ENCODE data around the gene KRTAP5-9.
"Not testable (repeated sequence)": the region's sequence is repeated elsewhere in the genome, so short reads cannot be mapped to it uniquely, and the experiment has no call there.

KRTAP5-9 gene

GRCh38 chr11:71563406-71563805 lies 15.2 kb downstream of the KRTAP5-9 start:
- TF ChIP-seq CTCF (IDR thresholded peaks at IDR 0.05; ENCODE audit: low read depth, low read length, missing control alignments) = peak; percentile 74
- no peak overlapping the region for H3K4me3 ChIP-seq (ENCODE audit: low read depth, low read length)
- DNase-seq (ENCODE audit: low read depth) = no peak

GRCh38 chr11:71564430-71564829 lies 16.2 kb downstream of the KRTAP5-9 start:
- DNase-seq (ENCODE audit: low read depth) = no peak
- H3K4me3 ChIP-seq (ENCODE audit: low read depth, low read length) = no peak overlapping the region
- no peak for TF ChIP-seq CTCF (IDR thresholded peaks at IDR 0.05; ENCODE audit: low read depth, low read length, missing control alignments)

- no peak for DNase-seq (ENCODE audit: low read depth)
- no peak for TF ChIP-seq CTCF (IDR thresholded peaks at IDR 0.05; ENCODE audit: low read depth, low read length, missing control alignments)
- no peak within 1 kb of the TSS for H3K4me3 ChIP-seq (ENCODE audit: low read depth, low read length)
Measured at GRCh38 chr11:71565263-71565662, 17.0 kb downstream of the KRTAP5-9 start, which contains the start of gene KRTAP5-10. TSS of gene KRTAP5-10 (plus strand) at chr11:71565563. CDS start at chr11:71565588, 25 bp downstream.

- no peak overlapping the region for H3K4me3 ChIP-seq (ENCODE audit: low read depth, low read length)
- TF ChIP-seq CTCF (IDR thresholded peaks at IDR 0.05; ENCODE audit: low read depth, low read length, missing control alignments) = no peak
- no peak for DNase-seq (ENCODE audit: low read depth)
Measured at GRCh38 chr11:71566081-71566620, 17.9 kb downstream of the KRTAP5-9 start.

- not testable (repeated sequence) for H3K4me3 ChIP-seq (ENCODE audit: low read depth, low read length); DNase-seq (ENCODE audit: low read depth)
Measured at GRCh38 chr11:71566626-71567599, 18.7 kb downstream of the KRTAP5-9 start.

- not testable (repeated sequence) for DNase-seq (ENCODE audit: low read depth); H3K4me3 ChIP-seq (ENCODE audit: low read depth, low read length)
Measured at GRCh38 chr11:71567633-71568032, 19.4 kb downstream of the KRTAP5-9 start.

GRCh38 chr11:71568704-71569349 lies 20.6 kb downstream of the KRTAP5-9 start:
- no peak for DNase-seq (ENCODE audit: low read depth)
- no peak overlapping the region for H3K4me3 ChIP-seq (ENCODE audit: low read depth, low read length)
- no peak for TF ChIP-seq CTCF (IDR thresholded peaks at IDR 0.05; ENCODE audit: low read depth, low read length, missing control alignments)

GRCh38 chr11:71571101-71571850 lies 23.1 kb downstream of the KRTAP5-9 start:
- not testable (repeated sequence) for H3K4me3 ChIP-seq (ENCODE audit: low read depth, low read length); DNase-seq (ENCODE audit: low read depth)

Measured in GM12864 (cell line).